Measurements from ENCODE around the gene MYH15.
A peak's percentile ranks its signal among the peaks of the same experiment; 100 is the strongest.

The MYH15 gene

DNA sequence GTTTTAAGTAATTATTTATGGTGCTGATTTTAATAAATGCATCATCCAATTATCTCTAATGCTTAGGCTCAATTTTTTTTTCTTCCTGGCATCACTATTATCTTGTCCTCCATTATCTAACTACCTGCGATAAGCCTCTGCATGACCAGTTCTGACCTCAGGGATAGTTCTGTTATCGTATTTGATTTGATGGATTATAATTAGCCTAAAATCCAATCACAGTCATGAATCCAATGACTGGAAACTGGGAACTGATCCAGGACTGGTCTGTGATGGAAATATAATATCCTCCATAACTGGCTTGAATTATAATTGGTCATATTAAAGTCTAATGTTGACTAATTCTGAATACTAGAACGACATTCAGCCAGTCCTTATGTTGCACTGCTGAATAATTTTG, 1.1 kb downstream of the MYH15 start:
- DNase-seq, result no peak

DNA sequence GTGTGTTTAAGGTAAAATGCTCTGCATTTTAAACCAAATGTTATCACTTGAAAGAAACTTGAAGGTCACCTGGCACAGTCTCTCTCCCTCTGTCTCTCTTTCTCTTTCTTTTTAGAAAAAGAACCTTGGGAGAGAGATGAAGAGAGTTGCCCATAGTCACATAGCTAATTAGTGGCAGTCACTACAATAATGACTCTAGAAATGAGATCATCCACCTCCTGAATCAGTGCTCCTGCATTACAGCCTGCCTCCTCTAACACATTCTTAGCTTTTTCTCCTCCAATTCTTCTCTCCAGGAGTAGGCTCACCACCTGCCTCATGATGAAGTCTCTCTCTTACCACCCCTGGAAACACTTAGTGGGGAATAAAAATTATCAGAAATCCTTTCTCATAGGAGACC, 2.5 kb downstream of the MYH15 start:
- DNase-seq, result no peak

DNA sequence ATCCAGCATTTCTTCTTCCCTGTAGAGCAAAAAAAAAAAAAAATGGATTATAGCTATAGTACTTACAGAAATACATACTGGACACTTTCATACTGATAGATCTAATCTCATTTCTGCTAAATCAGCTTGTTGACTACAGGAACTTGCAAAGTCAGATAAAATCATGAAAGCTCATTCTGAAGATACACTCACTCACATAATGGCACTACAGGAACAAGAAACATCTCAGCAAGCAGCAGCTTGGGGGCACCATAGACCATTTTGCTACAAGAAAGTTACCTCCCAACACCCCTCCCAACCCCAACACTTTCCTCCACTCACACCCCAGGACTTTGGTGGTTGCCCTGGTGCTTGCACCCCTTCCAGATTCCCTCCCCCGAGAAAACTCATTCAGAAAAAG, 4.6 kb downstream of the MYH15 start:
- DNase-seq, result no peak

DNA sequence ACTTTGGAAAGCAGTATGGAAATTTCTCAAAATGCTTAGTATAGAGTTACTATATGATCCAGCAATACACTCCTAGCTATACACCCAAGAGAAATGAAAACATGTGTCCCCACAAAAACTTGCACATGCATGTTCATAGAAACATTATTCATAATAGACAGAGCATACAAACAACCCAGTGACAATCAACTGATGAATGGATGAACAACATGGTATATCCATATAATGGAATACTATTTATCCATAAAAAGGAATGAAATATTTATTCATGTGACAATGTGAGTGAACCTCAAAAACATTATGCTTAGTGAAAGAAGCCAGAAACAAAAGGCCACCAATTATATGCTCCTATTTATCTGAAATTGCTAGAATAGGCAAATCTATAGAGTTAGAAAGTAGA, 6.7 kb downstream of the MYH15 start:
- no peak for DNase-seq

DNA sequence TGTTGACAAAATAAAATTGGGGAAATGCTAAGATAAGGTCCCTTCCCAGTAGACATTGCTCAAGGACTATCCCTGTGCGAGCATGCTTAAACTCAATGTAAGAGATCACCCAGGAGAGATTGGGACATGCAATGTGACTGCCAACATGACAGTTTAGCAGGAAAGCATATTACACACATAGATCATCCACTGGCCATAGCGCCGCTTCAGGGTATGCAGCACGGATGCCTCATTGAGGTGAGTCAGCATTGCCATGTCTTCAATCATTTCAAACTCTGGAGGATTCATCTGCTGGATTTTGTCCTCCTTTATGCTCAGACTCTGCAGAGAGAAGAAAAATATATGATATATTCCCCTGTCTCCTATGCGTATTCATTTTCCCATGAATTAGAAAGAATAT, 8.9 kb downstream of the MYH15 start:
- DNase-seq, result no peak

DNA sequence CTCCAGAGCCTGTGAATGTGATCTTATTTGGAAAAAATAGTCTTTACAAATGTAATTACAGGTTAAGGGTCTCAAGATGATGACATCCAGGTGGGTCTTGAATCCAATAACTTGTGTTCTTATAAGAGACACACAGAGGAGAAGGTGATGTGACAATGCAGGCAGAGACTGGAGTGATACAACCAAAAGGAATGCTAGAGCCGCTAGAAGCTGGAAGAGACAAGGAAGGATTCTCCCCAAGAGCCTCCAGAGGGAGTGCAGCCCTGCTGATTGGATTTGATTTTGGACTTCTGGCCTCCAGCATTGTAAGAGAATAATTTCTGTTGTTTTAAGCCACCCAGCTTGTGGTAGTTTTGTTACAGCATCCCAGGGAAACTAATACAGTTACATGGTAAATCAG, 9.7 kb downstream of the MYH15 start:
- no peak for DNase-seq

DNA sequence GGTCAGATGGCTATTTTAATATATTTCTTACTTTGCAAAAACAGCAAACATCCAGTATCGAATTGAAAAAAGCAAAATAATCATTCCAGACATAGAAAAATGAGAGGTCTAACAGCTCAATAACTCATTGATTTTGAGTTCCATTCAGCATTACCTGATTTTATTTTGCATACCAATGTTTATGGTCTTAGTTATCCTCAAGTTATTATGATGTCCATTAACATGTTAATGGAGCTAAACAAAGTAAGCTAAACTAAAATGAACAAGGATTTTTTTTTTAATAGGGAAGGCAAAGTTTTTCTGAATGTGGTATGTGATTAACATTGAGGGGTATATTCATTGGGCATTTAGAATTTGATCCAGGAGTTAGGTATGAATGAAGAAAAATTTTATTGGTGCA, 13.1 kb downstream of the MYH15 start:
- DNase-seq, result no peak

DNA sequence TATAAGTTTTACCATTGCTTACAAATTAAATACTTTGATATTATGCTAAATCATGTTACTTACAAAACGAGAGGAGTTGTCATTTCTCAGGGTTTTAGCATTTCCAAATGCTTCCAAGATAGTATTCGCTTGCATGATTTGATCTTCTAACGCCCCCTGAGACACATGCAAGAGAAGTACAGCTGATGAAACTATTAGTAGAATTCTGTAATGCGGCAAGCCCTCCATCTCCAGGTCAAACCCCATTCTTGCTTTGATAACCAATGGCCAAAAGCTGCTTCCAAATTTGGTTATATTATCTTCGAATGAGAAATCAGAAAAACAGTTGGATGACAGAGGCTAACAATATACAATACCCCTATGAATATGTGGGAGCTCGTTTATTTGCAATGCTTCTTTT, 14.7 kb downstream of the MYH15 start:
- DNase-seq, result no peak

DNA sequence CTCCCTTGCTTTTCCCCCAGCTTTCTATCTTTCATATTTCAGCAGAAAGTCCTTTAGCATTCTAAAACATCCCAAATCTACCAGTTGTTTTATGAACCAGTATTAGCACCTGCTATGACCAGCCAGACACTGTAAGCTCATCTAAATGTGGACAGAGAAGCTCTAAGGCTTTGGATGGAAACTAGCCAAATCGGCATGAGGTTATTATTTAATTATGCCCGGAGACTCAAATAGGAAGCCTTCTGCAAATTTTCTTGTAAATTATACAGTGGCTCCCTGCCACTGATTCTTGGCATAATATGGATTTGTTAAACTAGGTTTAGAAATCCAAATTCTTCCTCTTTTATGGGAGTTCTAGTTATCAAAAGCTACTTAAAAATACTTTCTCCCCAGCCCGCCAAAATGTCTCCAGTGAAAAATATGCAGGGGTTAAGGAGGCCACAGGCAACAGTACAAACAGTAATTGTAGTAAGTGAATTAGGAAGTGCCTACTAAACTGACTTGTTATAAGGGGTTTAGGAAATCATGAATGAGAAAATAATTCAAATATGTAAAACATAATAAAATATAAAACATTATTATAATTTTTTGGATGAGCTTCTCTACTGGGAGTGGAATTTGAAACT, 15.4 kb downstream of the MYH15 start:
- no peak for DNase-seq

DNA sequence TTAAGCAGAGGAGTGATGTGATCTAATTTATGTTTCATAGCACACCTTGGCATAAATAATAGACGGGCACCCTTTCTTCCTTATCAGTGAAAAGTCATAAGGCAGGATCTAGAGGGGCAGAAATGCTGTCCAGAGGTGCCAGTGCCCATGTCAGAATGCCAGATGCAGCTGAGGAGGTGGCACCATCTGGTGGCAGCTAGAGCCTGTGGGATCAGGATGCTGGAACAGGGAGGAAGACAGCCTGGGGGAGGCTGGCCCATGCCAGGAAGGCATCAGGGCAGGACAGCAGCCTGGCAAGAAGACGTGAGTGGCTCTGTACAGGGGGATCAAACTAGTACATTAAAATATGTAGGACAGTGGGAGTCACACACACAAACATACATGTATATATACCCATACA, 16.5 kb downstream of the MYH15 start:
- DNase-seq, result peak in 1 of 3 donors; percentile 8

DNA sequence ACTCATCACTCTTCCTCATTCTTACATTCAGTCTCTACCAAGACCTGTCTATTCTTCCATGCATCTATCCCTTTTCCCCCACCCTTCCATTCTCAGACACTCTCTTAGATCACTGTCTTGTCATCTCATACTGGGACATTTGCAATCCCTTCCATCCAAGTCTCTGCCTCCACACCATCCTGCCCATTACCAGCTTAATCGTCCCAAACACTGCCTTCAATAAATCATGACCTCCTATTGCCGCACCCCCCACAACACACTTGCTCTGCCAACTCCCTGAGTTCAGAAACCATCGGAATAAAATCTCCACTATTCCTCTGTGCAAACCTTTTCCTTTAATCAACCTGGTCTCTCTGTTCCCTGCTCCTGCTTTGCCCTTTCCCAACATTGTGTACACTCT, 18.9 kb downstream of the MYH15 start:
- no peak for DNase-seq

DNA sequence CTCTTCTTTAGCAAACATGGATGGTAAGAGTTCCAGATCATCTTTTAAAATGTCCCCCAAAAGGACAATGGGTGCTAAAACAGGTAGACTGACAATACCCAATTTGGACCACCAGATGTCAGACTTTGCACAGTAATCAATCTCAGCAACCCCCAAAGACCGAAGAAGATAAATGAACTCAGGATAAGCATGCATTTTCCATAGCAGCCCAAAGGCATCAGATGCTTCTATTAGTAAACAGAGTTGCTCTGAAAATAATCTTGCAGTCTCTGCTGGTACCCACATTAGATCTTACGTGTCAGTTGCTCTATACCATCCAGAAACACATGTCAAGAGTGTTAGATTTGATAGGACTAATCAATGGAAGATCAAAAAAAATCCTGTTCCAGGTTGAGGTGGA, 20.6 kb downstream of the MYH15 start:
- DNase-seq, result peak; percentile 57 to 76 (median 67)

DNA sequence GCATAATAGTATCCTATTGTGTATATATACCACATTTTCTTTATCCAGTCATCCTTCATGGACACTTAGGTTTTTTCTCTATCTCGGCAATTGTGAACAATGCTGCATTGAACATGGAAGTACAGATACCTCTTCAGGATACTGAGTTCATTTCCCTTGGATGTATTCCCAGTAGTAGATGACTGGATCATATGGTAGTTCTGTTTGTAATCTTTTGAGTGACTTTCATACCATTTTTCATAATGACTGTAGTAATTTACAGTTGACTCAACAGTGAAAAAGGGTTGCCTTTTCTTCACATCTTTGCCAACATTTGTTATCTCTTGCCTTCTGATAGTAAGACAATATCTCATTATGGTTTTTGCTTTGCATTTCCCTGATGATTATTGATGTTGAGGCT, 21.8 kb downstream of the MYH15 start:
- DNase-seq, result no peak

DNA sequence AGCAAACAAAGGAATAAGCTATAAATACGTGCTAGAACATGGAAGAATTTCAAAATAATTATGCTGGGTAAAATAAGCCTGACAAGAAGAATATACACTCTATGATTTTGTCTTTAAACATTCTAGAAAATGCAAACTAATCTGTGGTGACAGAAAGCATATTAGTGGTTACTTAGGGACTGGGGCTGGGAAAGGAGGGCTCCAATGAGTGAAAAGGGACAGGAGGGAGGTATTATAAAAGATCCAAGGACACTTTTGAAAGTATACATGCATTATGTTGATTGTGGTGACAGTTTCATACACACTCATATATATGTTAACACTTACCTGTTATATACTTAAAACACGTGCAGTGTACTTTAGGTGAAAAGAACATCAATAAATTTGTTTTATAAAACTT, 23.0 kb downstream of the MYH15 start:
- DNase-seq, result no peak

DNA sequence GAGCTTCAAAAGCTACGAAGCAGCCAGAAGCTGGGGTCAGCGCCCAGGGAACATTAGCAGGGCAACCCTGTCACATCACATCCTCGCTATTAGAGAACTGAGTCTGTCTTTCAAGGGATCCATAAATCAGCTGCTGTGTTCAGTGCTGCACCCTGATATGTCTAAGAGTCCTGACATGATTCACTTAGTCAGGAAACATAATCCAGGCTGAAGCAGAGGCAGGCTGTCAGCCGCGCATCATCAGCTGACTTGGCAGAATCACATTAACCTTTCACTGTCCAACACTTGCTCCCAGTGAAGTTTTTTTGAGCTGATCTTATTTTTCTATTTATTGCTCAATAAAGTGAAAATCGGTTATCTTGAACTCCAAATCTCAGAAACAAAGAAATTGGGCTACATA, 23.5 kb downstream of the MYH15 start:
- DNase-seq, result peak in 2 of 3 donors; percentile 13 to 18

DNA sequence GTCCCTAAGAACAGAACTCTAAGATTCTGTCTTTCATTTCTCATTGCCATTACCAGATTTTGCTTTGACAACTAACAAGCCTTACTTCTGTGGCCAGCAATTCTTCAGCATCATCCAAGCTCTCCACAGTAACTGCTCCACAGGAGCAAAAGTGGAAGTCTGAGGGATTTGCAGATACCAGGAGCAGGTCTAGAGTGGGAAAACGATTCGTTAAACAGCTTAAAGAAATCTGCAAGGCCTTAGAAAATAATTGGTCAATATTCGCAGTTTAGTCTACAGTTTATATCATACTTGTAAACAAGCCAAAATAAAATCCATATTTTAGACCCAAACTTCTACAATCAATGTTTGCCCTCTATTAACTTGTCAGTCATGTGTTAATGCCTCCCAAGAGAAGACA, 24.1 kb downstream of the MYH15 start:
- DNase-seq, result no peak

DNA sequence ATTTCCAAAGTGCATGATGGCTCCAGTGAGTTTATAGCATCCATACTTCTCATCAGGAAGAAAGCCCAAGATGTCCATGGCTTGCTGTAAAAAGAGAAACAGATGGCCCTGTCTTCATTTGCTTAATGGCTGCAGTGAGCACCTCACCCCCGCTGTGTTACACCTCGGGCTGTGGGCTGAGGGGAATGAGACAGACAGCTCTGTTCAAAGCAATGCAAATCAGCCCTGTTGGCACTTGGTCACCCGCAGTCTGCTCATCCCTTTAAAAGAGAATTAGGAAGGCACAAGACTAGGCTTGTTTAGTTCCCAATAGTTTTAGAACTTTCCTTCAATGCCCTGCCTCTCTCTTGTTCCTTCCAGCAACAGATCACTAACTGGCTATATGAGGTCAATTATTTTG, 25.2 kb downstream of the MYH15 start:
- no peak for DNase-seq

DNA sequence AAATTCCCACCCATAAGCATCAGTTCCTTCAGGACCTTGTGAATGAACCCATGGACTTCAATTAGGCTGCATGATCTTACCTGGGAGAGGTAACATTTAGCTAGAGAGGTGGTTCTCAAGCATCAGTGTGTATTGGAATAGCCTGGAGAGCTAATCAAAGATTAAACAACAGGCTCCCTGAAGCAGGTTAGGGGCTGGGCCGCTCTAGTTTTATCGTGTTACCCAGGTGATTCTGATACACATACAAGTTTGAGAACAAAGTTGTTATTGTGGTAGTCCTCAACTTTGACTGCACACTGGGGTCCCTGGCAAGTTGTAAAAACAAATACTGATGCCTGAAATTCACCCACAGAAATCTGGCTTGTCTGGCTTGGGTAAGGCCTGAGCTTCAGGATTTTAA, 31.2 kb downstream of the MYH15 start:
- DNase-seq, result no peak

DNA sequence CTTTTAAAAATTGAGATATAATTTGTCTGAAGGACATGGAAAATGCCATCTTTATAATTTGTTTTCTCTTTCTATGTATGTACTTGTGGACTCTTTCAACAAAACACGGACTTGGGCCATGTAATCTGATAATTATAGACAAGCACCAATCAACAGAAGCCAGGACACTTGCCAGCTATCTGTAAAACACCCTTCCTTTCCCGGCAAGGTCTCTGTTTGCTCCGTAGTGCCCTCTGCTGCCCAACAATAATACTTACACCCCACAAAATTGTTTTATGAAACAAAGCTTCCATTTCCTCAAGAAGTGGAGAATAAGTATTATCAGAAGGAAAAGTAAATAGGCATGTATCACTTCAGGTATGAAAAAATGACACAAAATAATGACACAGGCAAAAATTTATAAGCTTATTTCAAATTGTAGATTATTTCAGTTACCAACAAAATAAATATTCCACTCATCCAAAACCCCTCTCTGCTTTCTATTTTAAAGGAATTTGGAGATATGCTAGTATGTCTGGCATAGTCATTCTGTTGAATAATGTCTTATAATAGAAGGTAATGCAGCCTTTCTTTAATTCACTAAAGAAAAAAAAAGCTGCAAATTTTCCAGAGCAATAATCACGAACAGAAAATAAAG, 32.8 kb downstream of the MYH15 start:
- DNase-seq, result peak; percentile 67 to 85 (median 76)

DNA sequence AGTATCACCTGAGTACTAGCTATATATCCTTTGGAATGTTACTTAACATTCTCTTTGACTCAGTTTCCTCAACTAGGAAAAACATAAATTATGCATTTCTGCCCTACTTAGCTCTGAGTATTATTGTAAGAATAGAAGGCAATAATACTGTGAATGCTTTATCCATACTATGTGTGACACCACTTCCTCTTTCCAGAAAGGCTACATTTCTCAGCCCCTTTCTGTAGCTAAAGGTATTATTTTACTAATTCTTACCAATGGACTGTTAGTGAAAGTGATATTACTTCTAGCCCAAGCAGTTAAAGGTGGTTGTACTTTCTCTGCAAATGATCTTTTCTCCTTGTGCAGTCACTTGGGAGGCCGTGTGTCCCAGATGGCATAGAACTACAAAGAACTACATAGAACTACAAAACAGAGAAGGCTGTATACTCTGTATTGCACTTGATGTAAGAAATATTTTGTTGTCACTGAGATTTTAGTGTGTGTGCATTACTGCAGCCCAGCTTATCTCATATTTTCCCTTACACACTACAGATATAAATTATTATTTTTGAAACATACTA, 35.1 kb downstream of the MYH15 start:
- no peak for DNase-seq

DNA sequence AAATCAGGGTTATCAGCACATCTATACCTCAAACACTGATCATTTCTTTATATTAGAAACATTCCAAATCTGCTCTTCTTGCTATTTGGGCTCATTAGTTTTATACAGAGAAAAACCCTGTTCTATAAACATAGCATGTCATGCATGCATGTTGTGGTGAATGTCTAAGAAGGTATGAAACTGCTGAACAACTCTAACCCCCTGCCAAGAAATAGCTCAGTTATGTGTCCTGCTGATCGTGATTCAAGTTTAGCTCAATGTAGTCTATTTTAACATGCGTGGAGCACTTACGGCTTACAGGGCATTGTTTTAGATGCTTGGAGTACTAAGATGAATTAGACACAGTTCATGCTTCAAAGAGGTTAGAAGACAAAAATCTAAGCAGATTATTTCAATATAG, 35.8 kb downstream of the MYH15 start:
- DNase-seq, result no peak

DNA sequence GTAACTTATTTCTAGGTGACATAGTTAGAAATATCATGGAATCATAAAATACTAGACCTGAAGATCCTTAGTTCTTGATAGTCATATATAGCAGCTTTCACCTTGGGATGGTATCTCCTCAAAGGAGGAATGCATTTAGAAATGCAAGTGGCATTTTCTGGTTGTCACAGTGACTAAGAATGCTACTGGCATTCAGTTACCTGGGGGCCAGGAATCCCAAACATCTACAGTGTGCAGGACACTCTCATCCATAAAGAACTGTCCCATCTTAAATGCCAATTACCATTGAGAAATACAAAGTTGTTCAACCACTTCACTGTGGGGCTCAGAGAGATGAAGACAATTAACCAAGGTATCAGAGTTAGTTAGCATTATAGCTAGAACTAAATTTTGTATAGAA, 36.7 kb downstream of the MYH15 start:
- DNase-seq, result no peak

DNA sequence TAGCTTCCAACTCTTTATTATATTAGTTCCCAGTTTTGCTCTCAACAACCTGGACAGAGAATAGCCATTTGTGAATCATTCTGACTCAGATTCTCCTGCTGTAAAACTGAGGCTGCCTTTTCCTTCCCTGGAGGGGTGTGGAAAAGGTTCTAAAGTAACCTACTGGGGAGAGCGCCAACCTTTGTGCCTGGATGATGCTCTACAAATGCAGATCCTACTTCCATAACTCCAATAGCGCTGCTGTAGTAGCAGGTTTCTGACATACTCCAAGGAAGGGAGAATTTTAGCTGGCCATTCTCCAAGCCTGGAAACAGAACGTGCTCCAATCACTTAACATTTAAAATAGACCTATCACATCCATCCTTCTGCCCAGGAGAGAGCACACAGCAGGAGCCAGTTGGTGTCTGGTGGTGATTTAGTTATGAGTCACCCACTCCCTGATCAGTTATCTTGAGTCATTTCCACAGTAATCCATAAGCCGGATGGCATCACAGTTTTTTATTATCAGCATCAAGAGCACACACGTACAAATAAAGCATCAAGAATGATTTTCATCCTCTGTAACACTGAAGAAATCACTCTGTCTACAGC, 38.3 kb downstream of the MYH15 start:
- DNase-seq, result no peak

DNA sequence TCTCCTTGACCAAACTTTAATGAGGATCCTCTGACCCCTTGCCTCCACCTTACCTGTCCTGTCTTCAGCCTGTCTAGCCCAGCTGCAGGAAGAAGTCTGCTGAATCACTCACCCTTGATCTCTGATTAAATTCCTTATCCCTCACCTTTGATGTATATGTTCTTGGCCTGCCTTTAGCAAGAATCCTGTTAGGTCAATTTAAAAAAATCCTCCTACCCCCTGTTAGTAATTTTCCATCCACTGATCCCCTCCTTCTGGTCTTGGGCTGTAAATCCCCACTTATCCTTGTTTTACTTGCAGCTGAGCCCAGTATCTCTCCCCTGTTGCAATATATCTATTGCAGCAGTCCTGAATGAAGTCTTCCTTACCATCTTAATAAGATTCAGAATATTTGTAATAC, 39.0 kb downstream of the MYH15 start:
- no peak for DNase-seq

DNA sequence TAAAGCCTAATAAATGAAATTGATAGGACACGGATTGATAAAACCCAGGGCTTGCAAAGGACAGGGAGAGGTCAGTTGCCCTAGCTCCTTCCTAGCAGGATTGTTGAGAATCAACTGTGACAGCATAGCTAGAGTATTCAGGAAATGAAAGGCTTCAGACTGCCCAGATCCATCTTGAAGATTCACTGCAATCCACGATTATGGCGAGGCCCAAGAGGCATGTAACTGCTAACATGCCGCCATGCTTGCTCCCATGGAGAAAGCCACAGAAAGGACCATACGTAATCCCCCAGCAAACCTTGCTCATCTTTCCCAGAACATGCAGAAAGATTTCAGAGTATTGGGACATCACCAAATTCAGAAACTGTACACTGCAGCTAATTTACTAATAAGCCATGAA, 41.3 kb downstream of the MYH15 start:
- no peak for DNase-seq

Data from suppressor macrophage treated with lipopolysaccharide for 1 hour (primary cell).